AG04450 (cell line): ENCODE measurements around the gene ENTPD6. TPM values are rescaled to one million over a fixed set of nuclear protein-coding genes. Genes with fewer than 3 reads are reported as not detected.

Experiments
- CTCF ChIA-PET: fragments of 300-600, 350-600 bp; formaldehyde crosslinking; extraction: SDS; loops from one replicate; lab custom pipeline; 2022; ENCODE audit warnings: antibody characterized with exemption, inconsistent platforms; lab: Charles Lee
- POLR2A ChIA-PET: fragments of 350-600 bp; formaldehyde crosslinking; extraction: SDS; loops from one replicate; lab custom pipeline; 2021; ENCODE audit warnings: antibody characterized with exemption, inconsistent platforms; lab: Yijun Ruan, JAX
- DNase-seq: peaks from one replicate; pipeline ENCODE4 v3.0.0-alpha.2; 2011; ENCODE audit warnings: low read depth, low spot score
- H3K27ac ChIP-seq: one replicate; pipeline ENCODE4 v1.5.1; 2012; ENCODE audit warnings: low read depth, low read length, control low read depth
- H3K27me3 ChIP-seq: one replicate; pipeline ENCODE4 v1.6.0; 2012; ENCODE audit warnings: low read length; ENCODE audit not compliant: control insufficient read depth, insufficient read depth
- H3K4me3 ChIP-seq: 2 replicates; pipeline ENCODE4 v1.5.1; 2011; ENCODE audit warnings: mild to moderate bottlenecking, low read depth, low read length, control low read depth
- H3K9me3 ChIP-seq: 2 replicates; pipeline ENCODE4 v1.5.1; 2012; ENCODE audit warnings: low read length; ENCODE audit not compliant: control insufficient read depth, insufficient read depth
- CTCF ChIP-seq: IDR thresholded peaks from 2 replicates; pipeline ENCODE4 v1.5.1; 2011; ENCODE audit warnings: low read depth, low read length, control low read depth, inconsistent platforms
- polyA plus RNA-seq: library from polyadenylated mRNA; depleted of rRNA; stranded (reverse); fragments of >200 nt; gene quantifications from 2 replicates; pipeline ENCODE4 v1.2.3, GENCODE V29; 2011

ENTPD6 gene
- polyA plus RNA-seq, 1 experiment: 39.9 TPM

- Histone ChIP-seq H3K9me3 (no peaks in the 10 kb centered on the region), H3K27ac (no peak overlapping the region), H3K27me3 (no peaks in the 10 kb centered on the region), H3K4me3 (peak overlapping the region; percentile 89)
- ChIA-PET CTCF (interaction anchor here (3.3 kb wide), 1 partner anchor 255 kb away, joined by 17 read pairs; no protein-coding TSS in a partner anchor), POLR2A (interaction anchor here (1.1 kb wide), 2 partner anchors 54 to 63 kb away, joined by 3 to 4 read pairs; partner anchors contain the start of gene ENTPD6)
- no peak for TF ChIP-seq CTCF
- DNase-seq: no peak
Observed at GRCh38 chr20:25249198-25249931, 53.9 kb downstream of the ENTPD6 start.

- Histone ChIP-seq H3K27ac (no peak overlapping the region), H3K4me3 (peak overlapping the region; percentile 20; the same call in 1 of the 2 replicates), H3K9me3 (no peaks in the 10 kb centered on the region), H3K27me3 (no peaks in the 10 kb centered on the region)
- ChIA-PET CTCF (no interaction called here), POLR2A (interaction anchor here (1.2 kb wide), 1 partner anchor 55 kb away, joined by 3 read pairs; the partner anchor contains the start of gene ENTPD6)
- DNase-seq: no peak
- no peak for TF ChIP-seq CTCF
Observed at GRCh38 chr20:25250508-25250907, 55.0 kb downstream of the ENTPD6 start.

GRCh38 chr20:25251019-25251418 is 55.5 kb downstream of the ENTPD6 start:
- Histone ChIP-seq H3K9me3 (no peaks in the 10 kb centered on the region), H3K27ac (no peak overlapping the region), H3K4me3 (no peak overlapping the region), H3K27me3 (no peaks in the 10 kb centered on the region)
- CTCF ChIA-PET: no interaction called here
- no peak for DNase-seq
- POLR2A ChIA-PET: interaction anchor here (1.2 kb wide), 1 partner anchor 56 kb away, joined by 3 read pairs; the partner anchor contains the start of gene ENTPD6
- TF ChIP-seq CTCF: no peak

- ChIA-PET POLR2A (interaction anchor here (0.7 to 1.2 kb wide), 2 partner anchors 56 to 219 kb away, joined by 3 read pairs; partner anchors contain the start of gene ENTPD6), CTCF (no interaction called here)
- DNase-seq: no peak
Observed at GRCh38 chr20:25251558-25251957, 56.0 kb downstream of the ENTPD6 start.

More at GRCh38 chr20:25251558-25251957, 56.0 kb downstream of the ENTPD6 start:
- TF ChIP-seq CTCF: no peak
- H3K27me3 ChIP-seq: no peaks in the 10 kb centered on the region
- no peaks in the 10 kb centered on the region for H3K9me3 ChIP-seq
- no peak overlapping the region for H3K4me3 ChIP-seq
- no peak overlapping the region for H3K27ac ChIP-seq
